Stimulated activated CD4-positive, alpha-beta T cell treated with anti-CD3 and anti-CD28 coated beads, Interleukin-4, amount 100 ng/mL, for 48 hours (primary cell): Measurements from ENCODE around the gene GPM6B.
"Not testable (repeated sequence)": the region's sequence is repeated elsewhere in the genome, so short reads cannot be mapped to it uniquely, and the experiment has no call there.

Source experiments
- DNase-seq, 2 donors: peaks; one replicate each; pipeline ENCODE4 v3.0.0-alpha.2; 2020; ENCODE audit warnings: low read depth in 2 of 2

The GPM6B gene

DNA sequence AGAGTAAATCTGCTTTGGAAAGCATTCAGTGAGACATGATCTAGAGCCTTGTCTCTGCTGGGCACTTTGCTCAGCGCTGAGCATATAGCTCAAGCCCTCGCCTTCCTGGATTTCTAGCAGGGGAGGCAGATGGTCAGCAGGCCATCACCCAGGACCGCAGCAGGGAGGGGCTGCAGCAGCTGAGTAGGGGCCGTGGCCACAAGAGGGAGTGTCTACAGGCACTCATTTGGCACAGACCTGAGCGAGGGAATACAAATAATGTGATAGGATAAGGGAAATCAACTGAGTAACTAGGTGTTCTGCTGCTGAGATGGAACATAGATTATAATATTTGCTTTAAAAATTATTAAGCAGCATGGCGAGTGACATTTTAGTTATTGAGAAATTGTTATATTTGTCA, 52.1 kb downstream of the GPM6B start:
- no peak for DNase-seq

GRCh38 chrX:13764281-13764680, 52.6 kb downstream of the GPM6B start:
- DNase-seq, result no peak

GRCh38 chrX:13763489-13763888, 53.4 kb downstream of the GPM6B start:
- no peak for DNase-seq

- DNase-seq, result no peak
These were observed 55.1 kb downstream of the GPM6B start for GRCh38 chrX:13761606-13762414.

GRCh38 chrX:13760426-13760825, 56.5 kb downstream of the GPM6B start:
- DNase-seq, result no peak

DNA sequence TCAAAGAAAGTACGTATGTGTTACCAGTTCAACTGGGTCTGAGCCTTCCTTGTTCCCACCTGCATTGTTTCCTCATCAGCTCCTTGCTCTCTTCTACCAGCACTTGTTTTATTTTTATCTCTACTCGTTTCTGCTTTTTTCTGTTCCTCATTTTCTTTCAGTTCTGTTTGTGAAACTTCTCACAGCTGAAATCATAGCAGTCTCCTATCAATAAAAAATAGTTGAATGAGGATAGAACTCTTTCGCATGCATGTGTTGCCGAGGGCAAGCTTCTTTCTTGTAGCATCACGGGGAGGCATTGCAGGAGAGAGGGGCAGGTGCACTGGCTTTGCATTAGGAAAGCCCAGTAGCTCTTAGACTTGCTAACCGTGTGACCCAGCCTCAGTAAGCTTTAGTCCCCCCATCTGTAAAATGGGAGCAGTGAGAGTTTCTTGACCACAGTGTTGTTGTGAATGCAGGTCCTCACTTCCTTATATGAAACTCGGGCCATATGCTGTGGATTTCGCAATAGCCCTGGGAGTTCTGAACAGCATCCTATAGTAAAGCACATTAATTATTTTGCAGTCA, 57.7 kb downstream of the GPM6B start:
- DNase-seq, result no peak

- no peak for DNase-seq
These were observed 60.5 kb downstream of the GPM6B start for GRCh38 chrX:13756381-13756780.

- DNase-seq, result no peak
These were observed 61.6 kb downstream of the GPM6B start for GRCh38 chrX:13755254-13755653.

DNA sequence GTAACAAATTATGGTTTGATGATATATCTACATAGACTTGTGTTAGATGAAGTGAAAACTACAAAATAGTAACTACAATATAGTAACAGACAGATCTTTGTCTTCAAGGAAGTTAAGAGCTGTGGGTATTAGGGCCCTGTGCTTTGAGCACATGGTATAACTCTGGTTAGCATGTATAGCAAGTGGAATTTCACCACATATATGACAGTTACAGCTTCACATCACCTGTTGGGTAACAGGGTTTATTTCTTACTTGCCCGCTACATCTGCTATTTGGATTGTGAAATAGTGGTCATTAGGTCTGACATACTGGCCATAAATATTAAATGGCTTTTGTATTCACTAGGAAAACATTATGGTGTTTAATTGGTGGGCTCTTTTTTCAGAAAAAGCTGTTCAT, 62.1 kb downstream of the GPM6B start:
- no peak for DNase-seq

DNA sequence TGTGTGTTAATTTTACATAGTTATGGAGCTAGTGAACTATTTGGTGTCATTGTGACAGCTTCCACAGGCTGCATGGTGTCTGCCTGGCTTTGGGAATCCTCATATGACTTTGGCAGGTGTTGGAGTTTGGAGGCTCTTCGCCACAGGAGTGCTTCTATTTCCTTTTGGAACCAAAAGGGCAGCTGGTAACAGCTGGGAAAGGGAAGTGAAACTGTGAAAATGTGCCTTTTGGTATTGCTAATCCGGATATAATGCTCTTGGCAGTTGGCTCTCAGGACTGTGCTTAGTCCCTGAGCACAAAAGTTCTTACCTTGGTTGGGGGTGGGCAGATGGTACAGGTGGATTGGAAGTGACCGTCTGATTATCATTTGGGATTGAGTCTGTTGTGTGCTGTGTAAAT, 64.2 kb downstream of the GPM6B start:
- DNase-seq, result no peak

- no peak for DNase-seq
These were observed 64.8 kb downstream of the GPM6B start for GRCh38 chrX:13752141-13752540.

- no peak for DNase-seq
These were observed 66.1 kb downstream of the GPM6B start for GRCh38 chrX:13750812-13751211.

- no peak for DNase-seq
These were observed 66.7 kb downstream of the GPM6B start for GRCh38 chrX:13750204-13750603.

DNA sequence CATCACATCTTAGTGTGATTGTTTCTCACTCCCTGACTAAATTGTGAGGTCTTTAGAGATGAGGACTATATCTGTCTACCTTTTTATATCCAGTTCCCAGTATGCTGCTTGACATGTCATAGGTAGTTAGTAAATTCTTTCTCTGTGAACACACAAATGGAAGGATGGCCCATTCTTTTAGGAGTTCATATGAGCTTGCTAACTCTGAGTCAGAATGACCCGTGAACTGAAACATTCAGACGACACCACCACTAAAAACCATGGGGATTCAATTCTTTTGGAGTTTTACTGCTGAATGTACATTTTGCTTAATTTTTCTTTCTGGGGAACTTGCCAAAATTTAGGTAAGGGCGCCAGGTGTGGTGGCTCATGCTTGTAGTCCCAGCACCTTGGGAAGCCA, 68.4 kb downstream of the GPM6B start:
- DNase-seq, result no peak

DNA sequence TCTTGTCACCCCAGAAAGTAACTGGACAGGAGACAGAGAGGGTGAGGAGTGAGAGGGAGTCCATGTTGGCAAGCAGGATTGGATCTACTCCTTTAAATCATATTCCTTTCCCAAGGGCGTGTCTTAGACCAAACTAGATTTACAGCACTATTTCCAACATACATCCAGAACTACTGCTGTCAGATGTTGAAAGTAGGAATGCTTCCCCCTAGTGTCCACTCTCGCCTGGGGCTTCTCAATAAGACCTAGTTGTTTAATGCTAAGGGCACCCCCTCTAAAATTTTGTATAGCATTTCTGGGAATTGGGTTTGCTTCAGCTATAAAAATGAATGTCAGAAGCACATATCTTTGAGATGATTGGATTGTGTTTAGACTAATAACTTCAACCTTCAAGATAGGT, 69.1 kb downstream of the GPM6B start:
- no peak for DNase-seq

- DNase-seq, result peak; percentile 14 to 37
These were observed 74.3 kb downstream of the GPM6B start for GRCh38 chrX:13742397-13743176.

DNA sequence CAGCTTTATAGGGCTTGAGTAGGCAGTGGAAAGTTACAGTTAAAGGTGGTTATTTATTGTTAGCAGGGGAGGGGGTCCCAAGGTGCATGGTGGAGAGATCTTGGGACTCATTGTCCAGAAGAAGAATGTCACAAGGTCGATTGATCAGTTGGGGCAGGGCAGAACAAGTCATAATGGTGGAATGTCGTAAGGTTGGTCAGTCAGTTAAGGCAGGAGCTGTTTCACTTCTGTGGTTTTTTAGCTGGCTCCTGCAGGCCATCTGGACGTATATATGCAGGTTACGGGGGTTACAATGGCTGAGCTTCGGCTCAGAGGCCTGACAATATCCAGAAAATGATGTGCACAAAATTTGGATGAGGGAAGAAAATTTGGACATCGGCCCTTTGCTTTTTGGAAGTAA, 75.2 kb downstream of the GPM6B start:
- no peak for DNase-seq

- peak; percentile 67 to 78 for DNase-seq
These were observed 82.4 kb downstream of the GPM6B start, which contains the start of the genes OFD1 and TRAPPC2 for GRCh38 chrX:13734278-13735172. Gene OFD1, plus strand, starts transcription at chrX:13734748. Its CDS starts 324 bp downstream, at chrX:13735072. Gene TRAPPC2, minus strand, starts transcription at chrX:13734620. Its CDS starts 14,657 bp downstream, at chrX:13719963.

DNA sequence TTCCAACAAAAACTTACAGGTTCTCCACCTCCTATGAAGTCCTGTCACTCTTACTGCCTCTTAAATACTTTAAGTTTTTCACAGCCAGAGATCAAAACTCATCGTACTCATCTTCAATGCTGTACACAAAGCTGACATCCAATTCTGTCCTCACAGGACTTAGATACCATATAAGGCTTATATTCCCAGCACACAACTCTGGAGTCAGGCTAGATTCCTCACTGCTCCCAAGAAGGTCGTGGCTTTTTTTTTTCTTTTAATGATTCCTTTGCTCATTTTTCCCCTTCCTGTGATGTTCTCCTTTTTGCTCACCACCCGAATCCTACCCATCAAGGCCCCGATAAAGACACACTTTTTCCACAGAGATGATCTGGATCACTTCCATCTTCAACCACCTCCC, 83.4 kb downstream of the GPM6B start:
- DNase-seq, result no peak

DNA sequence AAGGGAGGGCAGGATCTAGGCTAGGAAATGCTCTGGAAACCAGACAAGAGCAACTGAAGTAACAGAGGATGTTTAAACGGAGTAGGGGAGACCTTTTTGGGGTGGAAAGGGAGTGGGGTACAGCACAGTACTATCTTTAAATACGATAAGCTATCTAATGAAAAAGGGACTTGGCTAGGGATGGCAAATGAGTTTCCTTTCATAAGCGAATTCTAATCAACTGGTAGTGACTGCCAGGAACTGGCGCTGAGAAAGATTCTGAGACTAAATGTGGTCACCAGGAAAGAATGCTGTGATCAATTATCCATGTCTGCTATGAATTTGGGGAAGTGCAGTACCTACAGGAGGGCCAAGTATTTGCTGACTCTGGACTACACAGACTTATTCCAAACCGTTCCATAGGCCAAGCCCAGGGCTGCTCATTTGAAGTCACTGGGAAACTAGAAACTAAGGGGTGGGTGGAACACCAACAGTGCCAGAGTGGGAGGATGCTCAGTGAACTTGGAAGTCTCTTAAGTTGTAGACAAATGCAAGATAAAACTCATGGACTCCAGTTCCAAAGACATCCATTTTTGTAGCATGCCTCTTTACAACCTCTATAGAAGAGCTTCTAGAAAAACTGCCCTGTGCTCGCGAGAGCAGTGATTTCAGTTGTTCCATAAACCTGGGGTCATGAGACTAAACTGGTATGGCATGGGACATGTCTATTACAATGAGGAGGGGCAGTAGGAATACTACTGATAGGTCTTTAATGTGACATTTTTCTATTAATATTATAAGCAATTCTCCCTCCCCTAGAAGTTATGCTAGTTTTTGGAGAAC, 84.4 kb downstream of the GPM6B start:
- no peak for DNase-seq

- DNase-seq, result not testable (repeated sequence)
These were observed 86.4 kb downstream of the GPM6B start for GRCh38 chrX:13730523-13730922.
